Left forelimb (tissue), 1 donor: ENCODE data around the gene BTNL8.
"Not testable (repeated sequence)": the region's sequence is repeated elsewhere in the genome, so short reads cannot be mapped to it uniquely, and the experiment has no call there.

ENCODE experiments used
- DNase-seq: peaks from one replicate; pipeline ENCODE4 v3.0.0-alpha.2; 2018; ENCODE audit warnings: low spot score

The BTNL8 gene

GRCh38 chr5:180875860-180876426 lies 23.0 kb upstream of the BTNL8 start:
- no peak for DNase-seq

- not testable (repeated sequence) for DNase-seq
Measured at GRCh38 chr5:180885845-180886529, 13.0 kb upstream of the BTNL8 start.

GRCh38 chr5:180889381-180889780 lies 9.6 kb upstream of the BTNL8 start:
- DNase-seq, result no peak

- DNase-seq, result not testable (repeated sequence)
Measured at GRCh38 chr5:180895330-180895729, 3.6 kb upstream of the BTNL8 start.

- no peak for DNase-seq
Measured at GRCh38 chr5:180900178-180900577, 1.2 kb downstream of the BTNL8 start.

GRCh38 chr5:180901319-180902009 lies 2.5 kb downstream of the BTNL8 start:
- no peak for DNase-seq

GRCh38 chr5:180908400-180908799 lies 9.4 kb downstream of the BTNL8 start:
- no peak for DNase-seq

- no peak for DNase-seq
Measured at GRCh38 chr5:180908998-180909731, 10.2 kb downstream of the BTNL8 start.

GRCh38 chr5:180909782-180910181 lies 10.8 kb downstream of the BTNL8 start:
- no peak for DNase-seq

- DNase-seq, result no peak
Measured at GRCh38 chr5:180910182-180910581, 11.2 kb downstream of the BTNL8 start.

- DNase-seq, result no peak
Measured at GRCh38 chr5:180910735-180911134, 11.8 kb downstream of the BTNL8 start.

GRCh38 chr5:180914646-180915045 lies 15.7 kb downstream of the BTNL8 start:
- no peak for DNase-seq

GRCh38 chr5:180915924-180916323 lies 17.0 kb downstream of the BTNL8 start:
- no peak for DNase-seq

- DNase-seq, result no peak
Measured at GRCh38 chr5:180918380-180918779, 19.4 kb downstream of the BTNL8 start.

- no peak for DNase-seq
Measured at GRCh38 chr5:180920710-180921109, 21.8 kb downstream of the BTNL8 start.

GRCh38 chr5:180922932-180923331 lies 24.0 kb downstream of the BTNL8 start:
- no peak for DNase-seq

- DNase-seq, result no peak
Measured at GRCh38 chr5:180932660-180933059, 33.7 kb downstream of the BTNL8 start.

- no peak for DNase-seq
Measured at GRCh38 chr5:180935203-180935602, 36.2 kb downstream of the BTNL8 start.

- DNase-seq, result no peak
Measured at GRCh38 chr5:180938294-180938693, 39.3 kb downstream of the BTNL8 start.

GRCh38 chr5:180950291-180950949 lies 51.5 kb downstream of the BTNL8 start:
- no peak for DNase-seq

GRCh38 chr5:180959661-180960060 lies 60.7 kb downstream of the BTNL8 start:
- DNase-seq, result no peak

GRCh38 chr5:180960209-180960608 lies 61.2 kb downstream of the BTNL8 start:
- no peak for DNase-seq
